ENCODE measurements around the gene CTXND1.

Gene CTXND1

DNA sequence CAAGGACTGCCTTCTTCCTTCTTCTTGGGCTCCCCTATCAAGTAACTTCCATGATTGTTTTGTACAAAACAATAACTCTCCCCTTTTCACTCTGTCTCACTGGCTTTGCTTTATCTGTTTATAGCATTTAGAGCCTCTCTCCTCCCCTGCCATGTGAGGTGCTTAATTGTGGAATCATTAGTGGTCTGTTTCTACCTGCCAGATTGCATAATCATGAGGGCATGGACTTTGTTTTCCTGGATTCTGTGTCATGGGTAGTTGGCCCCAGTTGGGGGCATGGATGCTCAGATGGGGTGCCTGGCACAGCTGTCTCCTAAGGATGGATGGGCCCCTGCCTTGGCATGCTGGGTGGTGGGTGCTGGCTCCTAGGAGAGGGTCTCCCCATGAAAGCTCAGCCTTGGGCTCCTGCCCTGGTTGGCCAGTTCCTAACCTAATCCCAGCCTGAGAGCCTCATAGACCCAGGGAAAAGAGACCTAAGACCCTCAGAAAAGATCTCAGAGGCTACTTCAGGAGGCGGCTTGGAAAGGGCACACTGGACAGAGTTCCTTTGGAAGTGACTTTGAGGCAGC, 8.0 kb upstream of the CTXND1 start:
- DNase-seq (ENCODE audit: low read depth in 2 of 2): no peak

DNA sequence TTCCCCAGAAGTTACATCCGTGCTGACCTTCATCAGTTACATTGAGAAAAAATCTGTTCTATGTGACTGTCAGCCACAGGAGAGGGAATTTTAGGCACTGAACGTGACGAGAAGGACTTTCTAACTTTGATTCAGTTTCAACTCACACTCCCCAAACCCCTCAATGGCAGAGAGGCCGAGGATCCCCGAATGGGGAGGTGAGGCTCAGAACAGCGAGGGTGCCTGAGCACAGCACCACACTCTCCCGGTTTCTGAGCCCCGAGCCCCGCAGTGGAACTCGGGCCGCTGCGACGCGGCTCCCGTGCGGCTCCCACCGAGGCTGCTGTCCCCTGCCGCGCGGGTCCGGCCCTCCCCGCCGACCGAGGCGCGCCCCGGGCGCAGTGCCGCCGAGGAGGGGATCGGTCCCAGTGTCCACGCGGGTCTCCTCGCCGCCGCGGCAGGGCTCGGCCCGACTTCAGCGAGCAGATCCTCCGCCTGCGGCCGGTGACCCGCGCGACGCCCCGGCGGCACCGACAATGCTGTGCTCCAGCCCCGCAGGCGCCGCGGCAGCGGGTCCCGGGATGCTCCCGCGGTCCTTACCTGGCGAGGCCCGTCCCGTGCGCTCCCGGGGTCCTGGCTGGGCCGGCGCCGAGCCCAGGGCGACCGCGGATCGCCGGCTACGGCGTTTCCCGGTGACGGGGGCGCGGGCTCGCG, 439 bp downstream of the CTXND1 start:
- no peak for DNase-seq (ENCODE audit: low read depth in 2 of 2)

DNA sequence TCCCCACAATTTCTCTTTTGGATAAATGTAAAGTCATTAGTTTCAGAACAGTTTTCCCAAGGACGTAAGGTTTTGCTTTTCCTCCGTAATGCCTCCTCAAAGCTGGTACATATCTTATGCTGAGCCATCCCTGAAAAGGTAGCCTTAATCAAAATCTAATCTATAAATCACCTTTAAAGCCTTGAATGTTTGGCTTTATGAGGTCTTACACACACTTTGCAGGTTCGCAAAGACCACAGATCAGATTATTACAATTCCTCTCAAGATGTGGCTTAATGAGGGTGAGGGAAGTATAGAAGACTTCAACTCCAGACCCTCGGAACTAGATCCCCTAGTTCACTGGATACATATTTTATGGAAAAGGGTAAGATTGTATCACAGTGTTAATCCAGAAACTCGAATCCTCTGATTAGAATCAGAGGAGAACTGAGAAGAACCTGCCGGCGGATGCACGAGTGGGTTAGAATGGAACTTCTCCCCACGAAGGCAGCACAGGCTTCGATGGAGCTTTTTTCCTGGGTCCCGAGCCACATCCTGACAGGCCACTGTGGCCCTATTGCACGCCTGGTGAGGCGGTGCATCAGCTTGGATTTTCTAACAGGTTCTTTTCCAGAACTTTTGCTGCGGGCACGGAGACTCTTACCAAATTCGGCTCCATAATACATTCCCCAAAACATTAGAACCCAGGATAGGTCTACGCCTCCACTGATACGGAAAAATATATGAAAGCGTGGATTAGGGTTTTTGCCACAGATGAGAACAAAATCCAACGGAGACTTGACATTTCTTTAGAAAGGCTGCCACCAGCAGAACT, 1.2 kb downstream of the CTXND1 start:
- DNase-seq (ENCODE audit: low read depth in 2 of 2): no peak

DNA sequence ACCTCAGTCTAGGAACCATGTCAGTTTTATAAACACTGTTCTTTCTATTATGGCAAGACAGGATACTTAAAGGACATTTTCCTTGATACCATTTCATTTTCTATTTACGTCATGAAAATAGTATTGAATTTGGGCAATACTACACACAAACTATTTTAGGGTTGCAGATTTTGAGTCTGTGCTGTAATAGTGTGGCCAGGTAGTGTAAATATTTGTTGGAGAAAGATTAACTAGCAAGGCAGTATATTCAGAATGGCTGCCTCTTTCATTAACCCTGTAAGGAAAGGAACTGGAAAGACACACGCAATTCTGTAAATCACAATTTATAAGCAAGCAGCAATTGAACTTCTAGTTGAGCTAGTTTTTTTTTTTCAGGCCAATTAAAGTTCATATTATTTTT, 2.0 kb downstream of the CTXND1 start:
- no peak for DNase-seq (ENCODE audit: low read depth in 2 of 2)

DNA sequence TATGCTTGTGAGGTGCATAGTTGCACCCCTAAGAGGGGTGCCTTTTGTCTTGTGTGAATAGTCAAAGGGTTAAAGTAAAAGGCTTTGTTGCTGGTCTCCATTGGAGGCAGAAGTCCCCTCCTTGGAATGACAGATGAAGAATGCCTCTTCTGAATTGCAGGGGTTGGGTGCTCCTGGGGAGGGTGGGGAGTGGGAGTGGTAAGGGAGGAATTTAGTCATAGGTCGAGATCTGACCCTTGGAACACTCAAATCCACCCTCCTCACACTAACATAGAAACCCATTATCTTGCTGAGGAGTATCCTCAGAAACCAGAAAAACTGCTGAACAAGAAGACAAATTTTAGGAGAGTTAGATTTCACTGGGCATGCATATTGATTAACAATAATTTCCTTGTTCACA, 4.7 kb downstream of the CTXND1 start:
- no peak for DNase-seq (ENCODE audit: low read depth in 2 of 2)

DNA sequence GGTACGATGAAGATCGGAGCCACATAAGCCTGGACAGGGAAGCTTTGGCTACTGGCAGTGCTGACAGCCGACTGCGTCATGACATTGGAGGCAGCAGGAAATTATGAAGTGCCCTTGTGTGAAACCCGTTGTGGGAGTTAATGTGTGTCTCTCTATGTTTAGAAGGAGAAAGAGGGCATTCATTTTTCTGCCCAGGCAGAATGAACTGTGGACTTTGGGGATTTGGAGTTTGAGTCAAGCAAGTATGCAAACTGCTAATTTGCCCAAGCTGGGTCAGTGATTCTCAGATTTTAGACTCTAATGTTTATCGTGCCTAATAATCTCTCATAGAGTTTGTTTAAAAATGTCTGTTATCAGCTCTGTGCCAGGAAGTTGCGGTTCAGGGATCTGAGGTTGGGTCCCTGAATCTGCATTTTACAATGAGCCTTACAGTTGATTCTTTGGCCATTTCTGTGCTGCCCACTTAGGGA, 5.6 kb downstream of the CTXND1 start:
- no peak for DNase-seq (ENCODE audit: low read depth in 2 of 2)

DNA sequence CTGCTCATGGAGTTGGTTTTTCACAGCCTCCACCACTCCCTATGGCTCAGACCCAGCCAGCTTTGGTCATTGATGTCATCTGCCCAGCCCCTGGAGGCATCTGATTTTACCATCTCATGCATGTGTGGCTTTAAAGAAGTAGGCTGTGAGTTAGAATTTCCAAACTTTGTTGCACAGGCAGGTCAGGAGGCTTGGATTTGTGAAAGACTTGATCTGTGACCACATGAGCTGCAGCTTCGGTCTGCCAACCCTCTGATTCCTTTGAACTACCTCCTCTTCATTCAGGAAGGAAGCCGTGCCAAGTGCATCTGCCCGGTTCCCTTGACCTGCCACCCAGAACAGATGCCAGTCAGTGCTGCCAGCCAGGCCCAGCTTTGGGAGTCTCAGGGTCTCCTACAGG, 9.2 kb downstream of the CTXND1 start:
- no peak for DNase-seq (ENCODE audit: low read depth in 2 of 2)

DNA sequence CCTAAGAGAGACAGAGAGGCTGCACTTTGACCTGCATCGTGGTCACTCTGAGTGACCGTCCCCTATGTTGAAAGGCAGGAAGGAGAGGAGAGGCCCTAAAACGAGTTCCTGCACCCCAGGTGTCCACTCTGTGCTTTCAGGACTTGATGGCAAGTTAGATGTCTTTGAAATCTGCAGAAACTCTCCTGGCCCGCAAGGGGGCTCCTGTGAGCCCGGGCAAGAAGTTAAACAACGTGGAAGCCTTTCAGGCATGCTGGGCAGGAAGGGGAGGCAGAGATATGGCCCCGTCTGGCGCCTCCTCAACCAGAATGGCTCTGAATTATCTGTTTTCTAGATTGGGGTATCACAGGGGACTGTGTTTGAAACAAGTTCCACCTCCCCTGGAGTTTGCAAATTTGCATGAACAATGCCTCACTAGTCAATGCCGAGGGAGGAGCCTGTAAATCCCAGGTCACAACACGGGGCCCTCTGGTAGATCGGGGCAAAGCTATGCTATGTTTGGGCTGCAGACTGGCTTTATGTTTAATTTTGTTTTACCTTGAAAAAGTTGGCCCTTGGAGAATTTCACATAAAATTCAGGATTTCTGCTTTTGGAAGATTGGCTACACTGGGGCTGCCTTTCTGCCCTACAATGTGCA, 9.8 kb downstream of the CTXND1 start:
- DNase-seq (ENCODE audit: low read depth in 2 of 2): no peak

DNA sequence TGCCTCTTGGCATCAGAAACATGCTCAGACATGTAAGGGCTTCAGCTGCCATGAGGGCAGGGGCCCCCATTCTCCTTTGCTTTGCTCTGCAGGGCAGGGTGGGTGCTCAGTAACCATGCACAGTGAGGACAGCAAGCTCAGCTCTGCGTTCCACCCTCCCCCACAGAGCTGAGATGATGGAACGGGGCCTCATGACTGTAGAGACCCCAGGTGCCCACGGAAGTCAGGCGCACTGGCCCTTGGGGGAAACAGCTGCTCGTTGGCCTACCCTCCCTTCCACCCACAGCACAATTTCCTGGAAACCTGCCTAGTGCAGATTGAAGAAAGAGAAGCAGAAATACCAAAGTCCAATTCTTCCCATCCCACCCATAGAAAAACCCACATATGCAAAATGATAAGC, 10.5 kb downstream of the CTXND1 start:
- no peak for DNase-seq (ENCODE audit: low read depth in 2 of 2)

DNA sequence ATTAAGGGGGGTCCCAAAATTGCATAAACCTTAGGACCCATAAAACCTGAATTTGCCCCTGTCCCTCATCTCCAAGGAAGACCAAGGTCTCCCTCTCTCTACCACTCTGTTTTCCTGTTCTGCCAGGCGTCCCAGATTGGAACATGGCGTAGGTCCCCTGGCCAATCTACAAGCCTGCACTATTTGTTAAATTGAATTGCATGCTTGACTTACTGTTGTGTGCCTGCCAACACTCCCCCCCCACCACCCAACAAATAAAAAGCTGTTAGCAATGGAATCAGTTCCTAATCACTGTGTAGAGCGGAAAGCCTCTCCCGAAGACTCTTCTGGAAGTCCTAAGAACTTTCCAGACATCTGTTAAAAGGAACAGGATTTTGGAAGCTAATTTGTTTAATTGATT, 11.7 kb downstream of the CTXND1 start:
- DNase-seq (ENCODE audit: low read depth in 2 of 2): no peak

DNA sequence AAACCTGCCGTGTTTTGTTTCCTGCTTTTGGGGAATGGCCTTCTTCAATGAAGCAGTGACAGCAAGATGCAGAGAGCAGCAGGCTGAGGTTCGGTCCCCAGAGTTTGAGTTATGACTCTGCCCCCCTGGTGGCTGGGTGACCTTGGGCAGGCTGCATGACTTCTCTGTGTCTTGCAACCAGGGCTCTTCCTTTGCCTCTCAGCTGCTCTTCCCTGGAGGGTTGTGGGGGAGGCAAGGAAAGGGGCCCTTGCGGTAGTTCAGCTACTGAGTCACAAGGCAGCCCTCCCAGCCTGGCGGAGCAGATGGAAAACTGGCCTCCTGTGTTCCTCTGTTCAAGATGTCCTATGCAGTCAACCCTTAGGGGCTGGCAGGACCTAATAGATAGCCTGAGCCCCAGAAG, 17.1 kb downstream of the CTXND1 start:
- peak in 1 of 2 donors; percentile 4 for DNase-seq (ENCODE audit: low read depth in 2 of 2)

DNA sequence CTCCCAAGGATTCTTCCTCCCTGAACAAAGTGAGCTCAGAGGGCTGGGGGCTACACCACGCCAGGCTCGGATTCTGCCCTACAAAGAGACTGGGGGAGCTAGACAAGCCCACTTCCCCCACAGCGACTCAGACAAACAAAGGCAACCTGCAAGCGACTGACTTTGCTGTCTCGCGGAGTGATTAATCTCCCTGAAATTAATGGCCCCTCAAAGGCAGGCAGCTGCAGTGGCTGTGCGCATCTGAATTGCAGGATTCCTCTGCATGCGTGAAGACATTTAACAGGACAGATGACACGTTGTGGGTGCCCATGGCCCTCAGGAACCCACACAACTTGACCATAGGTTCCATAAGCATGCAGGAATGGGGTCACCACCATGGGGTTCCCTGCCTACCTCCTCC, 18.4 kb downstream of the CTXND1 start:
- no peak for DNase-seq (ENCODE audit: low read depth in 2 of 2)

DNA sequence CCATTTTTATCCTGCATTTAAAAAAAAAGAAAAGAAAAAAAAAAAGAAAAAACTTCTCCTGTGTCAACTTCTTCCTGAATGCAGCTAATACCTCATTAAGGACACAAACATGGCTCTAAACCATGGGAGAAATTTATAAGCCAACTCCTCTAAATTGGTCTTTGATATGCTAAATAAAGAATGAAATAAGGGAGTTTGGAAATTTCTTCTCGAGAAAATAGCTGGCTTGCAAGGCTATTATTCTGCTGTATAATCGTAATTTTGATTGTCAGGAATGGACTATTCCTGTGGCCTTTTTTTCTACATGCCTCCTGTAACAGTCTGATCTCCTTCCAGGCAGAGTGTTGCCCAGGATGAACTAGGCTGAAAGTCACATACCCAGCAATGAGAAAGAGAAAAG, 20.6 kb downstream of the CTXND1 start:
- DNase-seq (ENCODE audit: low read depth in 2 of 2): no peak

DNA sequence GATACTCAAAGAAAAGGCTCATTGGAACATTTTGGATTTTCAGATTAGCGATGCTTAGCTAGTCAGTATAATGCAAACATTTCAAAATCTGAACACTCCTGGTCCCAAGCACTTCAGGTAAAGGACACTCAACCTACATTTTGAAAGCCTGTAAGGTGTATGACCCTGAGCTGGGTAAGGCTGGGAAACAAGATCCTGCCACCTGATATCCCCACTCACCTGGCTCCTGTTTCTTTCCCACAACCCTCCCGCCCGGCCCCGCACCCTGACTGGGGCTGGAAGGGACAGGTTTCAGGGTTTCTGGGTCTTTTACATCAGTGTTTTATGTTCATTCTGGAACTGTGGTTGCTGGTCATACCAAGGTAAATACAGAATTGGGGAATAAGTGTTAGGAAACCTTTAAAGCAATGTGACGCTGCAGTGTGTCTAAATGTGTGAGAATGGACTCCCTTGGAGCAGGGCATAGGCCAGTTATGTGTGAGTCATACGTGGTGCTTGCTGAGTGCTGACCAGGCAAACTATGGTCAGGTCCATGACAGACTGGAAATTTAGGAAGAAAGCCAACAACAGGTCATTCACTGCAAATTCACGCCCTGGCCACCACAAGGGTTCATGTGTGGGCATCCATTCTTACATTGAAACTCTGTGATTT, 22.9 kb downstream of the CTXND1 start:
- no peak for DNase-seq (ENCODE audit: low read depth in 2 of 2)

DNA sequence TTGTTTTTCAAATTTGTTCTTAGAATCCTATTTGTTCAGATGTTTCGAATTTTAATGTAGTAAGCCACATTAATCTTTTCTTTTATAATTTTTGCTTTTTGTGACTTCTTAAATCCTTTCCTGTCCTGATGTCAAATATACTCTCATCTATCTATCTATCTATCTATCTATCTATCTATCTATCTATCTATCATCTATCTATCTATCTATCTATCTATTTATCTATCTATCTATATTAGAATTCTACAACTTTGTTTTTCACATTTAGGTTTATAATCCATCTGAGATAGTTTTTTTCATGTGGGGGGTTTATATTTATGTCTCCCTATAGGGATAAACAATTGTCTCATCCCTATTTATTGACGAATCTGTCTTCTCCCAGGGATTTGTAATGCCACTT, 32.1 kb downstream of the CTXND1 start:
- DNase-seq (ENCODE audit: low read depth in 2 of 2): no peak

DNA sequence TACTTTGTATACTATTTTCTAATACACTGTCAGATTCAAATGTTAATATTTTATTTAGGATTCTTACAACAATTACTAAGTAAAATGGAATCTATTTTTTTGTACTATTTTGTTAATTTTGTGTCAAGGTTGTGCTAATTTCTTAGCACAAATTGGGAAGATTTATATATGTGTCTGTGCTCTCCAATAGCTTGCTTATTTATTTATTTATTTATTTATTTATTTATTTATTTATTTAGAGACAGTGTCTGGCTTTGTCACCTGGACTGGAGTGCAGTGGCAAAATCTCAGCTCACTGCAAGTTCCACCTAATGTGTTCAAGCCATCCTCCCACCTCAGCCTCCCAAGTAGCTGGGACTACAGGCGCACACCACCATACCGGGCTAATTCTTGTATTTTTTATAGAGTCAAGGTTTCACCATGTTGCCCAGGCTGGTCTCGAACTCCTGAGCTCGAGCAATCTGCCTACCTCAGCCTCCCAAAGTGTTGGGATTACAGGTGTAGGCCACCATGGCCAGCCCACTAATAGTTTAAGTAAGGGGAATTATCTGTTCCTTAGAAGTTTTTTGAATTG, 34.6 kb downstream of the CTXND1 start:
- DNase-seq (ENCODE audit: low read depth in 2 of 2): no peak

DNA sequence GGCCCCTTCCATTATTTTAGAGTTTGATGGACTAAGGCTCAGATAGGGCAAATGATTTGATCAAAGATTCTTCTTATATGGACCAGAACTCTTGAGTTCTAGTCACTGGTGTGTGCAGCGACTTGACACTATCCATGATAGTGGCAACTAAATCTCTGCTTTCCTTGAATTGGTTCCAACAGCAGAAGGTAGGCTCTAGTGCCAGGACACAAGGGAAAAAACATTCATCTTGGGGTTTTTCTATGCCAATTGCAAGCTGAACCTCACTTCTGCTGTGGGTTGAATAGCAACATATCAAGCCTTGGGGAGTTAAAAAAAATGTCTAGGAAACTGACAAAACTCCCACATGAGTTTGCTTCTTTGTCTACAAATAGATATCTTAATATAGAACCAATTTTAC, 35.1 kb downstream of the CTXND1 start:
- DNase-seq (ENCODE audit: low read depth in 2 of 2): no peak

DNA sequence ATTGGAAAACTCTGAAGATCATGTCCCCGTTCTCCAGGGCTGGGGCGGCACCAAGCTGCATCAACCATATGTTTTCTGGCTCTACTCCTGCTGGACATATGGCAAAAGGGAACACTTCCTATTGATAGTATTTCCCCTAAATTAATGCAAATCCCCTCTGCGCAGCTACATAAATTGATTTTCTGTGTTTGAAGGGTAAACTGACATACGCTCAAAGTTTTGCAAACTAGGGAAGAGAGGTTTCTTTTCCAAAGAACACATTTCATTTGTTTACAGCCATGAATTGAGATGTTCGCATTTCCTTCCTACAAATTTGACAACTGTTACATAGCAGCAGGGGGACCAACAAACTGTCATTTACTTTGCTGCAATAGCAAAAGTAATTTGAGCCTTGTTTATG, 35.9 kb downstream of the CTXND1 start:
- no peak for DNase-seq (ENCODE audit: low read depth in 2 of 2)

DNA sequence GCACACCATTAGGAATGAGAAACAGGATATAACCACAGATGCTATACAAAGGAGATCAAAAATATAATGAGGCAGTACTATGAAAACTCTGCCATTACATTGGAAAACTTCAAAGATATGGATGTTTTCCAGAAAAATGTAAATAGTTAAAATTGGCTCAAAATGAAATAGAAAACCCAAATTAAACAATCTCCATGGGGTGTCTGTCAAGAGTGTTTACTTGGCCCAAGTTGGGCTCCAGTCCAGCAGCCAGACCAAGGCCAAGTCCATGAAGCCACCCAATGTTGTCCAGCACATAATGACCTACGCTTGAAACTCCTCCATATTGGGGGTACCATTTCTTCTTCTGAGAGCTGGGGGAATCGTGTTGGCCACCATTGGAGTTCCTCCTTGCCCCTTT, 37.1 kb downstream of the CTXND1 start:
- DNase-seq (ENCODE audit: low read depth in 2 of 2): no peak

DNA sequence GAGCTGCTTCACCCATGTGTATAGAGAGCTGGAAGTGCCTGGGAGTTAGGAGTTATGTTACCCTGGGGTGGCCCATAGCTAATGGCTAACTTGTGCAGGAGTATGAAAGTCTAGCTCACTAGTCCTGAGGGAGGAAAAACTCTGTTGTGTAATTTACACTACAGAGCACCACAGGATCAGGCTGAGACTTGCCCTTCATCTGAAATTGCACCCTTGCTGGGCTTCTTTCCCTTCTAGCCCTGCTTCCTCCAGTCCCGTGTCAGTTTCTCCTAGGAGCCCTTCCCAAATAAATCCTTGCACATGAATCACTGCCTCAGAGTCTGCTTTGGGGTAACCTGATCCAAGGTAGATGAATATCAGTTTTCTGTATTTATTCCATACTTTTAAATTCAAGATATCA, 40.0 kb downstream of the CTXND1 start:
- DNase-seq (ENCODE audit: low read depth in 2 of 2): no peak

Data from activated CD8-positive, alpha-beta memory T cell treated with anti-CD3 and anti-CD28 coated beads for 4 hours (primary cell).